NCI-H2081 (cell line): ENCODE results near the gene ITPR1.

Experiments used
- DNase-seq, 2 experiments: peaks; one replicate each; lab custom pipeline; 2025; lab: John Stamatoyannopoulos, UW

Gene ITPR1

GRCh38 chr3:4509983-4510755 is 17.0 kb downstream of the ITPR1 start:
- no peak for DNase-seq

- no peak for DNase-seq
These were observed 18.5 kb downstream of the ITPR1 start for GRCh38 chr3:4511491-4512262.

GRCh38 chr3:4512895-4513616 is 19.9 kb downstream of the ITPR1 start:
- DNase-seq, result no peak

- DNase-seq, result no peak
These were observed 21.2 kb downstream of the ITPR1 start for GRCh38 chr3:4514321-4514720.

GRCh38 chr3:4514916-4515315 is 21.8 kb downstream of the ITPR1 start:
- DNase-seq, result no peak

- DNase-seq, result no peak
These were observed 22.9 kb downstream of the ITPR1 start for GRCh38 chr3:4515916-4516579.

- no peak for DNase-seq
These were observed 23.9 kb downstream of the ITPR1 start for GRCh38 chr3:4517093-4517492.

GRCh38 chr3:4517643-4518311 is 24.6 kb downstream of the ITPR1 start:
- DNase-seq, result no peak

- no peak for DNase-seq
These were observed 27.1 kb downstream of the ITPR1 start for GRCh38 chr3:4520033-4520816.

- DNase-seq, result no peak
These were observed 29.8 kb downstream of the ITPR1 start for GRCh38 chr3:4522947-4523346.

GRCh38 chr3:4523710-4524698 is 30.9 kb downstream of the ITPR1 start:
- DNase-seq, result peak; percentile 60 to 88

GRCh38 chr3:4525560-4526223 is 32.5 kb downstream of the ITPR1 start:
- DNase-seq, result no peak

GRCh38 chr3:4528320-4528719 is 35.2 kb downstream of the ITPR1 start:
- DNase-seq, result no peak

GRCh38 chr3:4528819-4529600 is 35.9 kb downstream of the ITPR1 start:
- DNase-seq, result no peak

- DNase-seq, result no peak
These were observed 36.9 kb downstream of the ITPR1 start for GRCh38 chr3:4529876-4530588.

- no peak for DNase-seq
These were observed 38.4 kb downstream of the ITPR1 start for GRCh38 chr3:4531478-4532025.

- DNase-seq, result no peak
These were observed 39.5 kb downstream of the ITPR1 start for GRCh38 chr3:4532535-4533112.
